GM19468 (cell line): ENCODE measurements around the gene TNF.
"Not testable (repeated sequence)": the region's sequence is repeated elsewhere in the genome, so short reads cannot be mapped to it uniquely, and the experiment has no call there.

ENCODE experiments used
- ATAC-seq: cut with Tn5 transposase; IDR thresholded peaks from one replicate; pipeline ENCODE4 v1.9.1; 2021; ENCODE audit warnings: mild to moderate bottlenecking, moderate library complexity, moderate number of reproducible peaks; ENCODE audit not compliant: unreplicated experiment; ENCODE audit errors: extremely low read depth

The TNF gene

DNA sequence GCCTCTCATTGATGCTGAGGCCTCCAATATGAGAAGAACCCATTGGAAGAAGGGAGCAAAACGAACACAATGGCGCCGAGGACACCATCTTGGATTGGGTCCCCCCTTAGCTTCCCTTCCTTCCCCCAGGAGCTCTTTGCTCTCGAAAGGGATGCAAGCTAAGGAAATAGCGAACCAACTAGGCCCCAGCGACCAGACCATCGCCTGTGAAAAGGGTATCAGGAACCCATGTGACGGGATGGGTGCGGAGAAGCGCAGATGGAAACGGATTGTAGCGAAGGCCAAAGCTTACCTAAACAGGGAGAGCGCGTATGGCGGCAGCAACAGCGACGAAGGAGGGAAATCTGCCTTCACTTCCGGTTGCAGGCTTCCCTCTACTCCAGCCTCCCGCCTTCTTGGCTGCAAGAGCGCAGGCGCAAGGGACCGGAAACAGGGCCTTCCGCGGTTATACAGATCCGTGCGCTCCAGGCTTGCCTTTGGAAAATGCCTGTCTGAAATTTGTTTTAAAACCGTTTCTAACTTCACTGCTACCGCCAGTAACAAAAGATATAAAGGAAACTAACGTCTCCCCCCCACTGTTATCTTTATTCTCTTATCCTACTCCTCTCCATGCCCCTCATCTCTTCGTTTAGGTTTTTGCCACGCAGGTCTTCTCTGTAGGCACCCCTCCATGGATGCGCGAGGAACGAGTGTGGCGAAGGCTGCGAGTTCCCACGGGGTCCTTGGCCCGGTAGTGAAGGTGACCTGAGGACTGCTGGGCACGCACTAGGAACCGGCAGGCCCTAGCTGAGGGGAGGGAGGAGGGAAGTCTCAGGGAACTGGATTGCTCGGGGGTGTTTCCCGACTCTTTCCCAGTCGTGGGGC is 33.5 kb upstream of the TNF start, which contains the start of gene DDX39B:
TSS of gene DDX39B (minus strand) at position 346 of the 864 bp plus-strand sequence. CDS start 1,471 bp downstream, outside the sequence.
- ATAC-seq = peak; percentile 41

DNA sequence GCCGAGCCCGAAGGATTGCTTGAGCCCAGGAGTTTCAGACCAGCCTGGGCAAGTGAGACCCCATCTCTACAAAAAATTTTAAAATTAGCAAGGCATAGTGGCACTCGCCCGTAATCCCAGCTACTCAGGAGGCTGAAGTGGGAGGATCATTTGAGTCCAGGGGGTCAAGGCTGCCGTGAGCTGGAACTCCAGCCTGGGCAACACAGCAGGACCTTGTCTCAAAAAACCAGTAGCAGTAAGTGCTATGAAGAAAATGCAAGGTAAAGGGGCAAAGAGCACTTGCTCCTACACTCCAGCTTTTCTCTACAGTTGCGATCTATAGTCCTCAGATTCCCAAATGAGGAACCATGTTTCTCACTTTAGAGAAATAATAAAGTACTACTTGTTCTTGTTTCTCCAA is 31.7 kb upstream of the TNF start:
- ATAC-seq = no peak

DNA sequence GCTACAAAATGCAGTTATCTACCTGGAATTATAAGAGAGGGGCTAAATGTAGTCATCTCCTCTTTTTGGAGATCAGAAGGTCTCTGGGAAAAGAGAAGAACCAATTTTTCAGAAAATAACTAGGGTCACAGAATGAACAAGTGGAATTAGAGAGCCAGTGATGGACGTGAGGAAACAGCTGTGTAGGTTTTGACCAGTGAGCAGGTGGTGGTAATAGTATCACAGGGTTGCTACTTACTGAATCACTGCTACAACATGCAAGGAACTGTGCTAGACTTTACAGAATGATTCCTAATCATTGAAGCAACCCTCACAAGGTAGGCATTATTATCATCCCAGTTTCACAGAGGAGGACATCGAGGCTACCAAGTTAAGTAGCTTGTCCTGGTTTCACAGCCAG is 30.7 kb upstream of the TNF start:
- no peak for ATAC-seq

DNA sequence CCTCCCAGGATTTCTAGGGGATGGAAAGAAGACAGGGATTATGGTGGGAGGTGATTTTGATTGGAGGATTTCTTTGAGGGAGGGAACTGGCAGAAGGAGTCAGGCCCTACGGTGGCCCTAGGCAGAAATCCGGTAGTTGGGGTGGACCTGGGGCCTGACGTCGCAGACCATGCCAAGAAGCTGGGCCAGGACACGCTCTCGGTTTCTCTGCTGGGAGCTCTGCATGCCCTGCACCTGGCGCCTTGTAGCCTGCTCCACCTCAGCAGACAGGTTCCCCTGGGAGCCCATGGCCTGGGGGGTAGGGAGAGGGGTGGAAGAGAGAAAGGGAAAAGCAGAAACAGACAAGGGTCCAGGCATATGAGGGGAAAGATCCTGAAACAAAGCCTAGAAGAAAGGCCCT is 30.1 kb upstream of the TNF start:
- no peak for ATAC-seq

DNA sequence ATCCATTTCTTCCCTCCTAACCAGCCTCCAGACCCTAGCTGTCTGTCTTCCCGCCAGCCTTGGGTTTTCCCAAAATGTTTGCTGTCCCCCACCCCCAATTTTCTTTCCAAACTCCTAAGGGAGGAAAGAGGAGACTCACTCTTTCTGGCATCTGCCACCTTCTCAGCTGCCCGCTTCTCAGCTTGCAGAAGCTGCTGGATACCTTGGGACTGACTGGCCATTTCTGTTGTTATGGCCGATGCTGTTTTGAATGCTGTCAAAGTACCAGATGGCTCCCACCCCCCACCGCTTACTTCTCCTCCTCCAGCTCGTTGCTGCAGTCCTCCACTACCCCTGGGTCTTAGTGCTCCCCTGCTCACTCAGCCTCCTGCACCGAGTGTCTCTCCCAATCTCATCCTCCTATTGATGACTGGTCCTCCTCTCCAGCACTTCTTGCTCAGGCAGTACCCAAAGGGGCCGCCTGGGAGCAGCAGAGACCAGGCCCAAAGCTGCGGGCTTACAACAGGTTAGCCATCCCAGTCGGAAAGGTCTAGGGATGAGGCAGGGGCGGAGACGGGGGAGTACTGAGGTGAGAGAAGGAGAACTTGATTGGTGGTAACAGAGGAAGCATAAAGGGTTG is 28.9 kb upstream of the TNF start, which contains the start of gene ATP6V1G2:
TSS of gene ATP6V1G2 (minus strand) at position 270 of the 619 bp plus-strand sequence. CDS start at position 221, 49 bp downstream.
- ATAC-seq = no peak

DNA sequence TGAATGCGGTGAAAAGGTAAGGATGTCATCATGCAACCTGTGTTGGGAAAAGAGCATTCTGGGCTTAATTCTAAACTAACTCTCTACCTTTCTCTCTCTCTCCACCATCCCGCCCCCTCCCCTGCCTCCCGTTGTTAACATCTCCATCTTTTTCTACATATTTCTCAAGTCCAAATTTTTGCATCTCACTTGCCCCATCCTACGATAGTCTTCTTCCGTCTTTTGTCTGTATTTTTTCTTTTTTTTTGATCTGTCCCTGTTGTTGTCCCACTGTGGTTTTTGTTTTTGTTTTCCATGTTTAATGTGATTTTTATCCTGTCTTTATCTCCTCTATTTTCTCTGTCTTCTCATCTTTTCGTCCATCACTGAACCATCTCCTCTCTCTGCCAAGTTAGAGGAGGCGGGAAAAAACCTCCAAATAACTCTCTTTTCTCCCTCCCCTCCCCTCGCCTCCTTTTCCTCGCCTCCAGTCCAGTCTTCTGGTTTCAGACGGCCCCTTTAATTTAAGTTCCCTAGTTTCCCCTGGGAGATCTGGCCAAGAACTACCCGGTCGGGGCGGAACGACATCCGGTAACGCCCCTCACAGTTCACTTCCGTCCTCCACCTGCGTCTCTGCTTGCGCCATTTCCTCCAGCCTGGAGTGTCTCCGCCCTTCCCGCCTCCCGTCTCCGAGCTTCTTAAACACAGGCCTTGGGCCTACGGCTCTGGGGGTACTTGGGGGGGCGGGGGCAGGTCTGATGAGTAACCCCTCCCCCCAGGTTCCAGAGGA is 28.2 kb upstream of the TNF start, which contains the start of gene NFKBIL1:
TSS of gene NFKBIL1 (plus strand) at position 651 of the 769 bp plus-strand sequence. CDS start at position 738, 87 bp downstream.
- no peak for ATAC-seq

DNA sequence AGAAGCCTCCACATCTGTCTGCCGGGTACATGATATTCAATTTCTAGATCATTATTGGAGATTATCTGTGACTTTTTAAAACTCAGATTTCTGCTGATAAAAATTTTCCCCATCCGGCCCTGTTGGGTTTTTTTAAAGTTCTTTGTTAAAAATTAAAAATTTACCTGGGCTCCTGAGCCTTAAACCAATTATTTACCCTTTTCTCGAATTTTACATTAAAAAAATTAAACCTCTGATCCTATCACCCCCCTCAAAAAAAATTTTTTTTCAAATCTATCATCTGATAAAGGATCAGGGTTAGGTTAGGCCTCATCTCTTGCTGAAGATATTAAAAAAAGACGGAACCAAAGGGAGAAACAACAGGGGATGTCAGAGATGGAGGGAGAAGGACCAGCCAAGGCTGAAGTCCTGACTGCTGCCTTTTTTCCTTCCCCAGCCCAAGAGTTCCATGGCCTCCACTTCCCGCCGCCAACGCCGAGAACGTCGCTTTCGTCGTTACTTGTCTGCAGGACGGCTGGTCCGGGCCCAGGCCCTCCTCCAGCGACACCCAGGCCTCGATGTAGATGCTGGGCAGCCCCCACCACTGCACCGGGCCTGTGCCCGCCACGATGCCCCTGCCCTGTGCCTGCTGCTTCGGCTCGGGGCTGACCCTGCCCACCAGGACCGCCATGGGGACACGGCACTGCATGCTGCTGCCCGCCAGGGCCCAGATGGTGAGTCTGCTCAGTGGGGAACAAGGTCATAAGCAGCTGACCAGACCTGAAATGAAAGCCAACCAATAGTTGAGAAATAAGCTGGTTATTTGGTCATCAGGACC is 27.4 kb upstream of the TNF start:
- ATAC-seq = no peak

DNA sequence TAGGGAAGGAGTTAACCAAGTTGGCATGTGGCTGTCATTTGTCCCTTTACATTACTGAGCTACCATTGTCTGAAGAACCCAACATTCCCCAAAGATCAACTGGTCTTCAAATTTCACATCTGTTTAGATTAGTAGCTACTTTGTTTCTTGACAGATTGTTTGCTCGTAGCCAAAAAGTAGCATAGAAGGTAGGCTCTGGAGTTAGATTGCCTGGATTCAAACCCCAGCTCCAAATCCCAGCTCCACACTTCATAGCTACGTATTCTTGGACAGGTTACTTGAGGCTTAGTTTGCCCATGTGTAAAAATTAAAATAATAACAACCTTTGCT is 26.9 kb upstream of the TNF start:
- ATAC-seq = no peak

DNA sequence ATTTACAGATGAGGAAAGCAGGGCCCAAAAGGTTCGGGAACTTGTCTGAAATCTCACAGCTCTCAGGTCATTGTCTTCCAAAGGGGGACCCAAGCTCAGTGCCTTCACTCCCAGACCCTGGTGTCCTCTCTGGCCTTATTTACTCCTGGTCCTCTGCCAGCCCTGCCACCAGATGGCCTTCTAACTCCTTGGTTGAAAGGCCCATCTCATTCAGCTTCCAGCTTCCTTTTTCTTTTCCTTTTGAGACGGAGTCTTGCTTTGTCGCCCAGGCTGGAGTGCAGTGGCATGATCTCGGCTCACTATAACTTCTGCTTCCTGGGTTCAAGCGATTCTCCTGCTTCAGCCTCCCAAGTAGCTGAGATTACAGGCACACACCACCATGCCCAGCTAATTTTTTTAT is 24.0 kb upstream of the TNF start:
- ATAC-seq = not testable (repeated sequence)

DNA sequence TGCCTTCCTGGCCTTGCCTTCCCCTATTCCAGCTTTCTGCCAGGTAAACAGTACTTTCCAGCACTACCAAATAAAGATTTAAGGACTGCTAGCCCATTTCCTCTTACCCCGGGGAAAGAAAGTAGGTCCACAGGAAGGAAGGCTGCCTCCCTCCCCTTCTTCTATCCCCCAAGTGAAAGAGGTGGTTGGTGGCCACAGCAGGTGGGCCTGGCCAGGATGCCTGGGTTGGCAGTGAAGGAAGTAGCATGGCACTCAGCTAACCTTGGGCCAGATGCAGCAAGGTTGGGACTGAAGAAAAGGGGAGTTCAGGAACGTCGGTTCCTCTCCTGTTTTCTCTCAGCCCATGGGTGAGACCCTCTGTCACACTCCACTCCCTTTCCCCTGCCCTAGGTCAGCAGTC is 19.1 kb upstream of the TNF start:
- ATAC-seq = no peak

DNA sequence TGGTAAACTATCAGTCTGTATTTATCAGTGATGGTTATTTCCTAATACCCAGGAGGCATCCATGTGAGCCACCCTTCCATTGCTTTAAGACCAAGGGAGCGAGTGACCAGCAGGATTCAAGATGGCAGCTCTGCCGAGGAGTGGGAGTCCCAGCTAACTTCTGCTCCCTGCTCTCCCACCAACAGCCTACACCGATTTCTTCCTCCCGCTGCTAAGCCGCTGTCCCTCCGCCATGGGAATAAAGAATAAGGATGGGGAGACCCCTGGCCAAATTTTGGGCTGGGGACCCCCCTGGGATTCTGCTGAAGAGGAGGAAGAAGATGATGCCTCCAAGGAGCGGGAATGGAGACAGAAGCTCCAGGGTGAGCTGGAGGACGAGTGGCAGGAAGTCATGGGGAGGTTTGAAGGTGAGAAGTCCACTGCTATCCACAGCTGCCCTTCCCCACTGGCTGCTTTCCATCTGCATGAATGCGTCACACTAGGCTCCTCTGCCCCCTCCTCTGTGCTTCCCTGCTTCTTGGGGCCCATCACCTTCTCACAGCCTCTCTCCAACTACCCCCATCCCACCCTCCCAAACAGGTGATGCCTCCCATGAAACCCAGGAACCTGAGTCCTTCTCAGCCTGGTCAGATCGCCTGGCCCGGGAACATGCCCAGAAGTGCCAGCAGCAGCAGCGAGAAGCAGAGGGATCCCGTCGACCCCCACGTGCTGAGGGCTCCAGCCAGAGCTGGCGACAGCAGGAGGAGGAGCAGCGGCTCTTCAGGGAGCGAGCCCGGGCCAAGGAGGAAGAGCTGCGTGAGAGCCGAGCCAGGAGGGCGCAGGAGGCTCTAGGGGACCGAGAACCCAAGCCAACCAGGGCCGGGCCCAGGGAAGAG is 17.7 kb upstream of the TNF start:
- ATAC-seq = no peak

DNA sequence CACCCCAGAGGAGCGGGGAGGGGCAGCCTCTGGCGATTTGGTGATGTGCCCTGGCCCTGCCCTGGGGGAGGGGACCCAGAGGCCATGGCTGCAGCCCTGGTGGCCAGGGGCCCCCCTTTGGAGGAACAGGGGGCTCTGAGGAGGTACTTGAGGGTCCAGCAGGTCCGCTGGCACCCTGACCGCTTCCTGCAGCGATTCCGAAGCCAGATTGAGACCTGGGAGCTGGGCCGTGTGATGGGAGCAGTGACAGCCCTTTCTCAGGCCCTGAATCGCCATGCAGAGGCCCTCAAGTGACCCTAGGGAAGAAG is 17.1 kb upstream of the TNF start:
- ATAC-seq = no peak

DNA sequence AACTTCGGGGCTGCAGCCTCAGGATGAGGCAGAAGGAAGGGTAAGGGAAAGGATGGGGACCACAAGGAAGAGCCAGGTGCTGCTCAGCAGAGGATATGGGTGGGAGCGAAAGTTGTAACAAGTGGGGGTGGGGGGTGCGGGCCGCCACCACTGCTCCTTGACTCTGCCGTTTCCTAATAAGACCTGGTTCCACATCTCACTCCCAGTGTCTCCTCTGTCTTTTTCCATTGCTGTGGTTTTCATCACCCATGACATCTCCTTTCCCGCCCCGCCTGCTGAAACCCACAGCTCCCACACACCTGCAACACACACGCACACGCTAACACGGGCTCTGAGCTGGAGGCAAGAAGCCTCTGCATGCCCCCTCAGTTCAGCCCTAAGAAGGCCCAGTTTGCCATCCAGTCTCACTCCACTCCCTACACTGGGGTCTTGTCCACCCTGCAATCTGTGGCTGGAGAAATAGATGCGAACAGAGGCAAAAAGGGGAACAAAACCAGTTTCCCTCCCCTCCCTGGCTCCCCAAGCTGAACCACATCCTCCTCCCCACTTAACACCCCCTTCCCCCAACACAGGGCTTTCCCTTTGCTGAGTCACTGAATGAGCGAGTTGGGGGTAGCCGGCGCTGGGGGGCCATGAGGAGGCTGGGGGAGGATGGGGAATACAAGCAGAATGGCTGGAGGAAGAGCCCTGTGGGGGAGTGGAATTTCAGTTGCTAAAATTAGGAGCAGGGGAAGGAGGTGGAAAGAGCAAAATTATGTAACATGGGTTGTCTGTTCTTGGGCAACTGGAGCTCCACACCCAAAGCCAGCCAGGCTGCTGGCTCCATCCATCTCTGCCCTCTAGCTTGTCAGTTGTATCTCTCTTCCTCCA is 16.5 kb upstream of the TNF start:
- no peak for ATAC-seq

DNA sequence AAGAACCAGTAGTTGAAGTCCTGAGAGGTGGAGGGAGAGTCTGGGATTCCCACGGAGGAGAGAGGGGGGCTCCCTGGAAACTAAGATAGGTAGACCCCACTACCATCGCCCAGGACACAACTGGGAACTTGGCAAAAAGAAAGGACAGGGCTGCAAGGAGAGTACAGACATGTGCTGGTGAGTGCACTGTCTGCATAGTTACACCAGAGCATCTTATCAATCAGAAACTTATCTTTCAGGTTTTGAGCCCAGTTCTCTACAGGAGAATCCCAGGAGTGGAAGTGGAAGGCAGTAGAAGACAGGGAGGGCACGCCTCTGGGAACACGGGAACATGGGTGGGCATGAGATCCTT is 15.8 kb upstream of the TNF start:
- no peak for ATAC-seq

DNA sequence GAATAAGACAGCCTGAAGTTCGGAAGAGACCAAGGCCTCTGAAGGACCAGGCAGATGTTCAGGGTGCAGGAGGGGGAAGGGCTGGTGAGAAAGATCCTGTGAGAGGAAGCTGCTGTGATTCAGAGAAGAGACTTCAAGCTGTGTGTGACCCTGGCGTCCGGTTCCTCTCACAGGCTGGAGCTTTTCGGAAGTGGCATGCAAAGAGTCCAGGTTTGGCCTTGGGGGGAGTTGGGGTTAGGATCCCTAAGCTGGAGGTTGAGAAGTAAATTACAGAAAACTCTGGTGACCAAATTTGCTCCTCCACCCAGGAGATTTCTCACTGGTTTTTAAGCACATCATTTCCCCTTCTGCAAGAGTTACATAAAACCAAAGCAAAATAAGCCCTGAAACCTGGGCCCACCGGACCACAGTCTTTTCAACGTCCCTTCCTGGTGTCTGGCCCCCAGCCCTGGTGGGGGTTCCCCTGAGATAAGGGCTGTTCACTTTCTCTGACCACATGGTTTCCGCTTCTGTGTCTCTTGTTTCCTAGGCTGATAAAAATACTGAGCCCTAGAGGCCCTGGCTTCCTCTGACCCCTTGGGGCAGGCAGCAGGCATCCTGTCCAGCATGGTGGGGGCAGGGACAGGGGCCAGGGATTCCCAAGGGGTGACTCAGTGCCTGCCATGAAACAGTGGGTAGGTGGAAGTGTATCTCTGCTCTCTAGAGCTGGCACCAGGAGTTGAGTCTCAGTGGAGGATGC is 15.2 kb upstream of the TNF start:
- ATAC-seq = peak; percentile 51

DNA sequence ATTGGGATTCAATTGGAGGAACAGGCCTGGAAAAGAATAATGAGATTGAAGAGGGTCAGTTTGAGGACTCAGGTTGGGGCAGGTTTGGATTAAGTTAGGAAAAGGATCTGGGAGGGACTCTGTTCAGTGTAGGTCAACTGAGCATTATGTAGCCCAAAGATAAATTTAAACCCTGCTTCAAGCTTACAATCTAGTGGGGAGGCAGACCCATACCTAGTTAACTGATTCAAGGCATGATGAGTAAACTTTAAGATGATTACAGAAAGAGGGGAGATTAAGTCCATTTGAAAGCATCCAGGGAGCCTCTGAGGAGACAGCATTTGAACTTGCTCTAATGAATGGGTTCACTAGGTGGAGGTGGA is 14.7 kb upstream of the TNF start:
- no peak for ATAC-seq

DNA sequence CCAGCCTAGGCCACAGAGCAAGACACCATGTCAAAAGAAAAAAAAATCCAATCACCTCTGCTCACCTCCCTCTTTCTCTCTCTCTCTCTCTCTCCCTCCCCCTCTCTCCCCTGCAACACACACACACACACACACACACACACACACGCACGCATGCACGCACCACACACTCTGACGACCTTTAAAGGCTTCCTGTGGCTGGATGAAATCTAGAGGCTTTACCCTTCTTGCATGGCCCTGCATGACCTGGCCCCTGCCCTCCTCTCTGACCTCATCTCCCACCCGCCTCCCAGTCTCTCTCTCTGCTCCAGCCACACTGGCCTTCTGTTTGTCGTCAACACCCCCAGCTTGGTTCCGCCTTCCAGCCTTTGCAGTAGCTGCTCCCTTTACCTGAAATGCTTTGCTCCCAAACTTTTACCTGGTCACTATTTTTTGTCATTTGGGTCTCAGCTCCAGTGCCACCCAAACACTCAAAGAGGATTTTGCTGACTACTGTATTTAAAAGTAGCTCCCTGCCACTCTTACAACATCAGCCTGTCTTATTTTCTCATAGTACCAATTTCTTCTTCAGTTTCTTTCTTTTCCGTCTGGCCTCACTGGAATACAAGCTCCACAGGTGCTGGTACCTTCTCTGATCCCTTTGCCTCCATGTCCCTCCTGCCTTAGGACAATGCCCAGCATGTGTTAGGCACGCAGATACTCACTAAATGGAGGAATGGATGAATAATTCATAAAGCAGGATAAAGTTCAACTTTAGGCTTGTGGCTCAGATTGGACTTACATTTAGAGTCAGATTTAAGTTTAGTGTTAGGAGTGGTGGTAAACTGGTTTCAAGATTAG is 7.6 kb upstream of the TNF start:
- ATAC-seq = no peak
